ENCODE data around the gene LRIT1. TPM values are rescaled to one million over a fixed set of nuclear protein-coding genes. Genes with fewer than 3 reads are reported as not detected.

LRIT1 gene
- total and polyA plus RNA-seq, 5 donors from 2014 or later: not detected

DNA sequence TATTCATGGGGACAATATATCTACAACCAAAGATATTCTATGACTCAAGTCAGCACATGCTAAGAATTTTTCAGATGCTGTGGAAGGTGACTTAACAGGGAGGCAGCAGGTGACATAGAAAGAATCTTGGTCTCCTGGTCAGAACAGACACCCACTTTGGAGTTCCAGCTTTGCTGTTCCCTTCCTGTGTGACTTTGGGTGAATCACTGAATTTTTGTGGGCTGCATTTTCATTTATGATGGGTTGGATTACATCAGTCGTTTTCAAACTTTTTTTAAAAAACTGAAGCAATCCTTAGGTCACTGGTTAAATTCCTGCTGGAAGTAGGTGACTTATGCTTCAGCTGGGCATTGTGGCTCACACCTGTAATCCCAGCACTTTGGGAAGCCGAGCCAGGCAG, 28.4 kb upstream of the LRIT1 start:
- Mint-ChIP-seq H3K36me3 (no peaks in the 10 kb centered on the region), H3K4me3 (no peak overlapping the region), H3K27me3 (peaks cover 4% of the 10 kb centered on the region), H3K9me3 (no peaks in the 10 kb centered on the region), H3K27ac (no peak overlapping the region), H3K4me1 (peaks cover 6 to 11% (median 8%) of the 10 kb centered on the region in 4 donors)
- H3K9me3 ChIP-seq (ENCODE audit: control insufficient read depth in 2 of 2, low read length in 2 of 2): no peaks in the 10 kb centered on the region
- peaks cover 4% of the 10 kb centered on the region for H3K4me1 ChIP-seq (ENCODE audit: control insufficient read depth, insufficient read depth, low read length, poor library complexity, severe bottlenecking)
- no peak overlapping the region for H3K4me3 ChIP-seq (ENCODE audit: low read depth, low read length)
- ATAC-seq (ENCODE audit: low read depth in 2 of 2) (no peak), DNase-seq (no peak)
- no peaks in the 10 kb centered on the region for H3K36me3 ChIP-seq (ENCODE audit: control insufficient read depth, insufficient read depth, low read length)
- peaks cover 6% of the 10 kb centered on the region for H3K27me3 ChIP-seq (ENCODE audit: control insufficient read depth, insufficient read depth, low read length)
- no peak overlapping the region for H3K27ac ChIP-seq (ENCODE audit: insufficient read depth, low read length, poor library complexity, severe bottlenecking)

DNA sequence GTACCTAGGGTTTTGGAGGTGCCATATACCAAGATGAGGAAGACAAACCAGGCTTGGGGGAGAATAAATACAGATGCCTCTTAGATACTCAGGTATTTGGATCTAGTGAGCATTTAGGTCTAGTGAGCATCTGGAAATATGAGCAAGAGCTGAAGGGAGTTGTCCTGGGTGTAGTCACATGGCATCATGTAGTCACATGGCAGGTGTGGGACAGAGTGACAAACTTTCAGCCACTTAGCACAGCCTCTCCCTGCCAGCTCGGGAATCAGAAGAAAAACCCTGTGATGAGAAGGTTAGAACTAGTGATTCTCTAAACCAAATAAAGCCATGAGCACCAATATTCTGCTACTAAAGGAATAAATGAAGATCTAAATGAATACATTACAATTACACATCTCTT, 27.8 kb upstream of the LRIT1 start:
- Histone ChIP-seq H3K27me3 (ENCODE audit: control insufficient read depth, insufficient read depth, low read length) (peaks cover 7% of the 10 kb centered on the region), H3K4me3 (ENCODE audit: low read depth, low read length) (no peak overlapping the region), H3K27ac (ENCODE audit: insufficient read depth, low read length, poor library complexity, severe bottlenecking) (no peak overlapping the region), H3K36me3 (ENCODE audit: control insufficient read depth, insufficient read depth, low read length) (no peaks in the 10 kb centered on the region), H3K4me1 (ENCODE audit: control insufficient read depth, insufficient read depth, low read length, poor library complexity, severe bottlenecking) (peaks cover 6% of the 10 kb centered on the region), H3K9me3 (ENCODE audit: control insufficient read depth in 2 of 2, low read length in 2 of 2) (no peaks in the 10 kb centered on the region)
- H3K4me1 Mint-ChIP-seq: peaks cover 6 to 15% (median 9%) of the 10 kb centered on the region in 4 donors
- DNase-seq (no peak), ATAC-seq (ENCODE audit: low read depth in 2 of 2) (no peak)
- H3K9me3 Mint-ChIP-seq: no peaks in the 10 kb centered on the region
- no peaks in the 10 kb centered on the region for H3K36me3 Mint-ChIP-seq
- no peak overlapping the region for H3K27ac Mint-ChIP-seq
- H3K27me3 Mint-ChIP-seq: peaks cover 4% of the 10 kb centered on the region
- H3K4me3 Mint-ChIP-seq: no peak overlapping the region

DNA sequence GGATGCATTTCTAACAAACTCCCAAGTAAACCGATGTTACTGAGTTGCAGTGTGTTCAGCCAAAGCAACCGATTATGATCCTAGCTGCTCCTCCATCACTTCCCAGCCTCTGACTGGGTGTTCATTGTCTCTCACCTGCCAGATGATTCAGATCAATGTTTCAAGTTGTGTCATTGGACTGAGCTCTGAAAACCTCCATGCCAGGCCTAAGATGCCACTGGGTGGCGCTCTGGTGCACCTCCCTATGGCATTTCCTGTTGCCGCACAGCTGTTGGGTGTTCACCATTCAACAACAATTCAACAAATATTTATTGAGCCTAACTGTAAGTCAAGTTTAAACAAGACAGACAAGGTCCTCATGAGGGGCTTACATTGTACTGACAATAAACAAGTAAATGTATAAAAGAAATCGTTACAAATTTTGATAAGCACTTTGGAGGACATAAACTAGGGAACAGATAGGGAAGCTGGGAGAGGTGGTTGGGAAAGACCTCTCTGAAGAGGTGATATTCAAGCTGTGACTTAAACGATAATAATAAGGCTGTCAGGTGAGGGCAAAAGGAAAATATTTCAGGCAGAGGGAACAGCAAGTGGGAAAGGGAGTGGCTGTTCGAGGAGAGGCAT, 26.3 kb upstream of the LRIT1 start:
- Histone ChIP-seq H3K27me3 (ENCODE audit: control insufficient read depth, insufficient read depth, low read length) (peaks cover 3% of the 10 kb centered on the region), H3K4me1 (ENCODE audit: control insufficient read depth, insufficient read depth, low read length, poor library complexity, severe bottlenecking) (peaks cover 6% of the 10 kb centered on the region), H3K4me3 (ENCODE audit: low read depth, low read length) (no peak overlapping the region), H3K9me3 (ENCODE audit: control insufficient read depth in 2 of 2, low read length in 2 of 2) (no peaks in the 10 kb centered on the region), H3K36me3 (ENCODE audit: control insufficient read depth, insufficient read depth, low read length) (no peaks in the 10 kb centered on the region), H3K27ac (ENCODE audit: insufficient read depth, low read length, poor library complexity, severe bottlenecking) (no peak overlapping the region)
- peaks cover 11% of the 10 kb centered on the region for H3K27me3 Mint-ChIP-seq
- peak overlapping the region in 1 of 4 donors; percentile 37 for H3K4me3 Mint-ChIP-seq
- no peaks in the 10 kb centered on the region for H3K36me3 Mint-ChIP-seq
- DNase-seq (peak in 2 of 3 donors; percentile 24 to 73), ATAC-seq (ENCODE audit: low read depth in 2 of 2) (peak; percentile 33 to 49)
- peak overlapping the region in 1 of 3 donors; percentile 36 for H3K27ac Mint-ChIP-seq
- H3K4me1 Mint-ChIP-seq: peaks cover 6 to 15% (median 9%) of the 10 kb centered on the region in 4 donors
- H3K9me3 Mint-ChIP-seq: no peaks in the 10 kb centered on the region

DNA sequence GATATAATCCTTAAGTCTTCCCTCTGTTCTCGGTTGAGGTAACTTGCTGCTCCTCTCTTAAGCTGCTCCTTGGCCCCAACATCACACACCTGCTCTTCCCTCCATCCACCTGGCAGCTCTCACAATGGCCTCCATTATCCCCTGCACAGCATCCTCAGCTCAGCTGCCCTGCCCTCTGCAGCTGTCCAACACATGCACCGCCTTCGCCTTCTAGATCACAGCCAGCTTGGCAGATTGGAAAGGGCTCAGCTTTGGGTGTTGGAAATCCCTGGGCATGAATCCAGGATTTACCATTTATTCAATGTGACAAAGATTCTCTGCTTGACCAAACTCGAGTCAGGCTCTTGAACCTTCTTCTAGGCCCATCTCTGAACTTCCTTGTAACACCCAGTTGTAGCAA, 24.1 kb upstream of the LRIT1 start:
- H3K4me1 Mint-ChIP-seq: peaks cover 3 to 11% (median 6%) of the 10 kb centered on the region in 4 donors
- no peak overlapping the region for H3K4me3 Mint-ChIP-seq
- Histone ChIP-seq H3K36me3 (ENCODE audit: control insufficient read depth, insufficient read depth, low read length) (no peaks in the 10 kb centered on the region), H3K9me3 (ENCODE audit: control insufficient read depth in 2 of 2, low read length in 2 of 2) (no peaks in the 10 kb centered on the region), H3K27ac (ENCODE audit: insufficient read depth, low read length, poor library complexity, severe bottlenecking) (no peak overlapping the region), H3K27me3 (ENCODE audit: control insufficient read depth, insufficient read depth, low read length) (peaks cover 3% of the 10 kb centered on the region), H3K4me1 (ENCODE audit: control insufficient read depth, insufficient read depth, low read length, poor library complexity, severe bottlenecking) (peaks cover 3% of the 10 kb centered on the region), H3K4me3 (ENCODE audit: low read depth, low read length) (no peak overlapping the region)
- no peaks in the 10 kb centered on the region for H3K9me3 Mint-ChIP-seq
- peaks cover 12% of the 10 kb centered on the region for H3K27me3 Mint-ChIP-seq
- ATAC-seq (ENCODE audit: low read depth in 2 of 2): no peak
- no peak for DNase-seq
- no peaks in the 10 kb centered on the region for H3K36me3 Mint-ChIP-seq
- no peak overlapping the region for H3K27ac Mint-ChIP-seq

DNA sequence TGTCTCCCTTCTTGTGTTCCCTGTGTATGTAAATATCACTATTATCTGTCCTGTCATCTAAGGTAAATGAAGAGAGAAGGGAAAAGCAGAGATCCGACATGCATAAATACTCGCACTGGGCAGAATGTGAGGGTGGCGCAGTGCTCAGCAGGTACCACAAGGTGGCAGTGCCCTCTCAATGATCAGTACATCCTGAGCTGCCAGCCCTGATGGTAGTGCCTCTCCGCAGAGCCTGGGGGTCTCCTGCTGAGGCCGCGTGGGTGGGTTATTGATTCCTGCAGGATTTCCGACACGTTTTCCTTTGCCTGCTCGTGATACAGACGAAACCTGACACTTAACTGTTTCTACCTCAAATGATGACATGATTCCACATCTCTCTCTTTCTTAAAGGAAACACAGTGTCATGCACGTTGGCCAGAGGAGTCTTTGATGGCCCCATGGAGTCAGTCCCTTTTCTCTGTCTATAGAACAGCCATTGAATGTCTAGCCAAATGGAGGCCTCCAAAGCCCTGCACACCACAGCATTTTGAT, 23.3 kb upstream of the LRIT1 start:
- Histone ChIP-seq H3K9me3 (ENCODE audit: control insufficient read depth in 2 of 2, low read length in 2 of 2) (no peaks in the 10 kb centered on the region), H3K27me3 (ENCODE audit: control insufficient read depth, insufficient read depth, low read length) (peaks cover 3% of the 10 kb centered on the region), H3K36me3 (ENCODE audit: control insufficient read depth, insufficient read depth, low read length) (no peaks in the 10 kb centered on the region), H3K27ac (ENCODE audit: insufficient read depth, low read length, poor library complexity, severe bottlenecking) (no peak overlapping the region), H3K4me1 (ENCODE audit: control insufficient read depth, insufficient read depth, low read length, poor library complexity, severe bottlenecking) (peaks cover 3% of the 10 kb centered on the region), H3K4me3 (ENCODE audit: low read depth, low read length) (no peak overlapping the region)
- Mint-ChIP-seq H3K4me1 (peaks cover 2 to 11% (median 6%) of the 10 kb centered on the region in 4 donors), H3K4me3 (no peak overlapping the region), H3K9me3 (no peaks in the 10 kb centered on the region), H3K27me3 (peaks cover 12% of the 10 kb centered on the region), H3K27ac (no peak overlapping the region), H3K36me3 (no peaks in the 10 kb centered on the region)
- ATAC-seq (ENCODE audit: low read depth in 2 of 2) (peak; percentile 87 to 92), DNase-seq (peak; percentile 39 to 69 (median 61))

DNA sequence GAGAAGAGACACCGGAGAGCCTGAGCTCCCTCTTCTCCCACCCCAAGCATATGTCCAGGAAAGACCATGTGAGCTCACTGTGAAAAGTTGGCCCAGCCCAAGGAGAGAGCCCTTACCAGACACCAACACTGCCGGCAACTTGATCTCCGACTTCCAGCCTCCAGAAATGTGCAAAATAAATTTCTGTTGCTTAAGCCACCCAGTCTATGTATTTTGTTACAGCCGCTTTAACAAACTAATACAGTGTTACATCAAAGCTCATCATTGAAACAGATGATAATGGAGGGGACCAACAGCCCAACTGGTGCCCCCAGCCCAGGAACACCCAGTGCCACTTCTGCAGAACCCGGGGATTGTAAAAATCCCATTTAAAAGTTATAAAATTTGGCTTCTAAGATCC, 22.4 kb upstream of the LRIT1 start:
- Histone ChIP-seq H3K27me3 (ENCODE audit: control insufficient read depth, insufficient read depth, low read length) (peaks cover 7% of the 10 kb centered on the region), H3K4me3 (ENCODE audit: low read depth, low read length) (no peak overlapping the region), H3K36me3 (ENCODE audit: control insufficient read depth, insufficient read depth, low read length) (no peaks in the 10 kb centered on the region), H3K4me1 (ENCODE audit: control insufficient read depth, insufficient read depth, low read length, poor library complexity, severe bottlenecking) (peaks cover 3% of the 10 kb centered on the region), H3K27ac (ENCODE audit: insufficient read depth, low read length, poor library complexity, severe bottlenecking) (no peak overlapping the region), H3K9me3 (ENCODE audit: control insufficient read depth in 2 of 2, low read length in 2 of 2) (no peaks in the 10 kb centered on the region)
- no peak overlapping the region for H3K4me3 Mint-ChIP-seq
- H3K27ac Mint-ChIP-seq: no peak overlapping the region
- H3K27me3 Mint-ChIP-seq: peaks cover 19% of the 10 kb centered on the region
- H3K36me3 Mint-ChIP-seq: no peaks in the 10 kb centered on the region
- ATAC-seq (ENCODE audit: low read depth in 2 of 2) (no peak), DNase-seq (no peak)
- H3K9me3 Mint-ChIP-seq: no peaks in the 10 kb centered on the region
- peaks cover 2 to 11% (median 6%) of the 10 kb centered on the region in 4 donors for H3K4me1 Mint-ChIP-seq

DNA sequence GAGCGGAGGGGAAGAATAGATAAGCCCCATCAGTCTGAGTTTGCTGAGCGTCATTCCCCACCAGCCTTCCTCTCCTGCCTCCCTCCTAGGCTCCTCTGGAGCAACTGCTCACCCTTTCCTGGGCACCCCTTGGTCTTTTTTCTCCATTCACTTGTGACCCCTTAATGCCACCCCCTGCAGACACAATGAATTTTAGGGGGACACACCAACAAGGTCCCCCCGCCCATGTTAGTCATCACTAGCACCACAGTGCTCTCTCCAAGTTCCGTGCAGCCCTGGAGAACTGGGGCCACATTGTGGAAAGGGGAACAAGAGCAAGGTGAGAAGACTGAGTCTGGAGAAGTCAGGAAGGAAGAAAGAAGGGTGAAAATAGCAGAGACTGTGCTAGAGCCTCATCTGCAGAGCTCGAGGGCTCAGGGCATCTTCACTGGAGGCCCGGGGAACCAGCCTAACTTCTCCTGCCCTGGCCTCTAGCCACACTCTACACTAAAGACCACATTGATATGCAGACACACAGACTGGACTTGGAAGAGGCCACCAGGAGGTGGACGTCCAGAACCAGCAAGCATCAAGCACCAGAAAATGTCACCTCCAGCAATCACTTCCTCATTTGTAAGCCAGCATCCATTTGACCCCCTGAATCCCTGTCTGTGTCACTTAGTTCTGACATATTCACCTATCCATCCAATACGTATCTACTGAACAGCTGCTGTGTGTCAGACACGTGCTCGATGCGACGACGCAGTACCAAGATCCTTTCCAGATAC, 21.0 kb upstream of the LRIT1 start:
- Mint-ChIP-seq H3K9me3 (no peaks in the 10 kb centered on the region), H3K27me3 (peaks cover 19% of the 10 kb centered on the region), H3K4me3 (no peak overlapping the region), H3K36me3 (no peaks in the 10 kb centered on the region), H3K4me1 (peaks cover 0 to 6% (median 4%) of the 10 kb centered on the region in 4 donors), H3K27ac (no peak overlapping the region)
- Histone ChIP-seq H3K4me1 (ENCODE audit: control insufficient read depth, insufficient read depth, low read length, poor library complexity, severe bottlenecking) (peaks cover 3% of the 10 kb centered on the region), H3K27ac (ENCODE audit: insufficient read depth, low read length, poor library complexity, severe bottlenecking) (no peak overlapping the region), H3K9me3 (ENCODE audit: control insufficient read depth in 2 of 2, low read length in 2 of 2) (no peaks in the 10 kb centered on the region), H3K4me3 (ENCODE audit: low read depth, low read length) (no peak overlapping the region), H3K27me3 (ENCODE audit: control insufficient read depth, insufficient read depth, low read length) (peaks cover 7% of the 10 kb centered on the region), H3K36me3 (ENCODE audit: control insufficient read depth, insufficient read depth, low read length) (no peaks in the 10 kb centered on the region)
- DNase-seq: no peak
- ATAC-seq (ENCODE audit: low read depth in 2 of 2): no peak
